Measurements from ENCODE around the gene CNPY1. TPM values are rescaled to one million over a fixed set of nuclear protein-coding genes. Genes with fewer than 3 reads are reported as not detected.

CNPY1 gene
- total RNA-seq, 4 donors from 2014 or later, result not detected

DNA sequence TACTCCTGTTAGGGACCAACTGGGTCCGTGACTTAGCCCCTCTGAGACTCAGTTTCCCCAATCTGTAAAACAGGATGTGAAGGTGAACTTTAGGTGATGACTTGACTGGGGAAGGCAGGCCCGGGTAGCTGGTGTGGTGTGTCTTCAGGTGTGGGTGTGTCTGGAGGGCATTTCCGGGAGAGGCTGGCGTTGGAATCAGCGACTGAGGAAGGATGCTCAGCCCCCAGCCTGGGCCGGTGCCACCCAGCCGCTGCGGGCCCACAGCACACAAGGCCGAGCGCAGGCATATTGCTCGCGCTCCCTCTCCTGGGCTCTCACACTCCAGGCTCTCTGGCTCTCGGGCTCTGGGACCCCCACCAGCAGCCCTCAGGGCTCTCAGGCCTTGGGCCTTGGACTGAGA is 31.7 kb upstream of the CNPY1 start:
- Histone ChIP-seq H3K4me3 (no peak overlapping the region), H3K27ac (no peak overlapping the region), H3K4me1 (no peaks in the 10 kb centered on the region), H3K27me3 (no peaks in the 10 kb centered on the region), H3K9me3 (no peaks in the 10 kb centered on the region), H3K36me3 (no peaks in the 10 kb centered on the region)
- DNase-seq, result no peak
- WGBS, 2 donors (ENCODE audit: low coverage in 1 of 2), result 82% methylated on average over 12 of the region's 13 CpGs; no CpG with 5 or more reads in 1 of the 2 donors
- no peak for TF ChIP-seq POLR2A (IDR thresholded peaks at IDR 0.05)
- no peak for TF ChIP-seq EP300 (IDR thresholded peaks at IDR 0.05; ENCODE audit: low read depth)
- TF ChIP-seq POLR2AphosphoS5 (IDR thresholded peaks at IDR 0.05), result no peak
- TF ChIP-seq, protein P1, sequence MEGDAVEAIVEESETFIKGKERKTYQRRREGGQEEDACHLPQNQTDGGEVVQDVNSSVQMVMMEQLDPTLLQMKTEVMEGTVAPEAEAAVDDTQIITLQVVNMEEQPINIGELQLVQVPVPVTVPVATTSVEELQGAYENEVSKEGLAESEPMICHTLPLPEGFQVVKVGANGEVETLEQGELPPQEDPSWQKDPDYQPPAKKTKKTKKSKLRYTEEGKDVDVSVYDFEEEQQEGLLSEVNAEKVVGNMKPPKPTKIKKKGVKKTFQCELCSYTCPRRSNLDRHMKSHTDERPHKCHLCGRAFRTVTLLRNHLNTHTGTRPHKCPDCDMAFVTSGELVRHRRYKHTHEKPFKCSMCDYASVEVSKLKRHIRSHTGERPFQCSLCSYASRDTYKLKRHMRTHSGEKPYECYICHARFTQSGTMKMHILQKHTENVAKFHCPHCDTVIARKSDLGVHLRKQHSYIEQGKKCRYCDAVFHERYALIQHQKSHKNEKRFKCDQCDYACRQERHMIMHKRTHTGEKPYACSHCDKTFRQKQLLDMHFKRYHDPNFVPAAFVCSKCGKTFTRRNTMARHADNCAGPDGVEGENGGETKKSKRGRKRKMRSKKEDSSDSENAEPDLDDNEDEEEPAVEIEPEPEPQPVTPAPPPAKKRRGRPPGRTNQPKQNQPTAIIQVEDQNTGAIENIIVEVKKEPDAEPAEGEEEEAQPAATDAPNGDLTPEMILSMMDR (IDR thresholded peaks at IDR 0.05), result no peak
- in situ Hi-C loops (cut with MboI; ENCODE audit: low pct_ligation_motif_present in 1 of 4, low pct_unique_long_range_greater_than_20kb in 1 of 4, low sequenced_read_pairs in 3 of 4) (no loop called here), intact Hi-C loops (cut with DNase I; ENCODE audit: low total_unique reads) (no loop called here)

DNA sequence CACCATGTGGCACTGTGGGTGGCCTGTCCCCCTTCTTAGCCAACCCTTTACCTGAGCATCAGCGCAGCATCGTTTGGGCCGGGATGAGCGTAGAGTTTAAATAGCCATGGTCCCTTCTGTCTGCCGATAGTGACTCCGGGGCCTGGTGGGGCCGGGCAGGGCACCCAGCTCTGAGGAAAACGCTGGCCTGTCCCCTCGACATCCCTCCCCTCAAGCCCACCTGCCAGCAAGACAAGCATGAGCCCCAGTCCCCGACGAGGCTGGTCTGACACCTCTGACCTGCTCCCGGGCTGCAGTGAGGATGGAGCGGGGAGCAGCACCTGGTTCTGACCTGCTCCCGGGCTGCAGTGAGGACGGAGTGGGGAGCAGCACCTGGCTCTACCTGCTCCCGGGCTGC is 31.1 kb upstream of the CNPY1 start:
- no peak for TF ChIP-seq POLR2AphosphoS5 (IDR thresholded peaks at IDR 0.05)
- TF ChIP-seq EP300 (IDR thresholded peaks at IDR 0.05; ENCODE audit: low read depth), result no peak
- no peak for TF ChIP-seq POLR2A (IDR thresholded peaks at IDR 0.05)
- TF ChIP-seq, protein P1 (IDR thresholded peaks at IDR 0.05), result no peak
- H3K9me3 ChIP-seq, result no peaks in the 10 kb centered on the region
- H3K4me3 ChIP-seq, result no peak overlapping the region
- intact Hi-C loops (cut with DNase I; ENCODE audit: low total_unique reads), result no loop called here
- no peaks in the 10 kb centered on the region for H3K4me1 ChIP-seq
- H3K36me3 ChIP-seq, result no peaks in the 10 kb centered on the region
- 90% methylated on average over 13 of the region's 16 CpGs; no CpG with 5 or more reads in 1 of the 2 donors for WGBS, 2 donors (ENCODE audit: low coverage in 1 of 2)
- in situ Hi-C loops (cut with MboI; ENCODE audit: low pct_ligation_motif_present in 1 of 4, low pct_unique_long_range_greater_than_20kb in 1 of 4, low sequenced_read_pairs in 3 of 4), result no loop called here
- H3K27ac ChIP-seq, result no peak overlapping the region
- DNase-seq, result no peak
- no peaks in the 10 kb centered on the region for H3K27me3 ChIP-seq

DNA sequence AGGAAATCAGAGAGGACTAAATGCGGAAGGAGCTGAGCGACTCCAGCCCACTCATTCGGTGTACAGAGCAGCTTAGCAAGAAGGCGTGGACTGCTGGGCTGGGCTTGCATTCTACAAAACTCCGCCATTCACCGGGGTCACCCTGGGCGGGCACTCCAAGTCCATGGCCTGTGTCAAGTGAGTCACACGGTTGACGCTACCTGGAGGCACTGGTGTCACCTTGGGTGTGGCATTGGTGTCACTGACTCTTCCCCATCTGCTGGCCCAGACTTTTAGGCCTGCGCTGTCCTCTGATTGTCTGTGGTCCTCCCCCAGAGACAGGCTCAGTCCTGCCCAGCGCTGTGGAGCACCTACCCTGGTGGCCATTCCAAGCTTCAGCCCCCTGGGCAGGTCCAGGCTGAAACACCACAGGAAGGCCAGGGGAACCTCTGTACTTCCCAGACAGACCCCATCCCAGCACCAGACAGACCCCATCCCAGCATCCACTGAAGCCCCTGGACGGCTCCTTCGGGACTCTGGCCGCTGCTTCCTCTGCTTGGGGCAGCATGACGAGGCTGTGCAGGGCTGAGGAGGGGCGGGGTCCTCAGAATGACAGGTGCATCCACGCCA is 30.6 kb upstream of the CNPY1 start:
- in situ Hi-C loops (cut with MboI; ENCODE audit: low pct_ligation_motif_present in 1 of 4, low pct_unique_long_range_greater_than_20kb in 1 of 4, low sequenced_read_pairs in 3 of 4) (no loop called here), intact Hi-C loops (cut with DNase I; ENCODE audit: low total_unique reads) (no loop called here)
- peaks cover 2% of the 10 kb centered on the region for H3K27me3 ChIP-seq
- WGBS, 2 donors (ENCODE audit: low coverage in 1 of 2), result 38 to 76% methylated on average over 4 to 16 of the region's 17 CpGs
- no peaks in the 10 kb centered on the region for H3K4me1 ChIP-seq
- DNase-seq, result peak; percentile 26
- H3K9me3 ChIP-seq, result no peaks in the 10 kb centered on the region
- no peaks in the 10 kb centered on the region for H3K36me3 ChIP-seq
- H3K27ac ChIP-seq, result no peak overlapping the region
- H3K4me3 ChIP-seq, result peak overlapping the region in 1 of 4 donors; percentile 33
- TF ChIP-seq POLR2AphosphoS5 (IDR thresholded peaks at IDR 0.05) (no peak), POLR2A (IDR thresholded peaks at IDR 0.05) (no peak), EP300 (IDR thresholded peaks at IDR 0.05; ENCODE audit: low read depth) (no peak)
- TF ChIP-seq, protein P1 (IDR thresholded peaks at IDR 0.05), result no peak

DNA sequence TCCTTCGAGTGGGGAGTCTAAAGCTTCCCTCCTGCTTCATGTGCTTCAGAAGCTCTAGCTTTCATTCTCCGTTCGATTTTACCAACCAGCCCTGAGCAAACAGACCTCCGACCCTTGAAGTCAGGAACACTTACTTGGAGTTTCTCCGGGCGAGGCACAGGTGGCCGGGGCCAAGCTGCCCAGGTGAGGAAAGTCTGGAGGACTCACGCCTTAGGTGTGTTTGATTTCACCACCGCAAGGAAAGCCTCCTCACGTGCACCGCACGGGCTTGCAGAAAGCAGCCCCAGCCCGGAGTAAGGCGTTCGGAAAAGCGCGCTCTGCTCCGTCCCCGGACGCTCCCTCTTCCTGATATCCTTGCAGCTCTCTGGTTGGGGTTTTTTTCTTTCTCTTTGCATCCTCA is 30.1 kb upstream of the CNPY1 start:
- WGBS, 2 donors (ENCODE audit: low coverage in 1 of 2), result 43 to 58% methylated on average over 12 to 20 of the region's 20 CpGs
- peak overlapping the region in 1 of 4 donors; percentile 33 for H3K4me3 ChIP-seq
- no peak for DNase-seq

More for the DNA sequence above, 30.1 kb upstream of the CNPY1 start:
- no peak for TF ChIP-seq POLR2AphosphoS5 (IDR thresholded peaks at IDR 0.05)
- Histone ChIP-seq H3K27ac (no peak overlapping the region), H3K9me3 (no peaks in the 10 kb centered on the region), H3K36me3 (no peaks in the 10 kb centered on the region), H3K27me3 (peaks cover 8% of the 10 kb centered on the region), H3K4me1 (no peaks in the 10 kb centered on the region)
- in situ Hi-C loops (cut with MboI; ENCODE audit: low pct_ligation_motif_present in 1 of 4, low pct_unique_long_range_greater_than_20kb in 1 of 4, low sequenced_read_pairs in 3 of 4) (no loop called here), intact Hi-C loops (cut with DNase I; ENCODE audit: low total_unique reads) (no loop called here)
